Measurements from ENCODE around the gene CTXND1.

DNA sequence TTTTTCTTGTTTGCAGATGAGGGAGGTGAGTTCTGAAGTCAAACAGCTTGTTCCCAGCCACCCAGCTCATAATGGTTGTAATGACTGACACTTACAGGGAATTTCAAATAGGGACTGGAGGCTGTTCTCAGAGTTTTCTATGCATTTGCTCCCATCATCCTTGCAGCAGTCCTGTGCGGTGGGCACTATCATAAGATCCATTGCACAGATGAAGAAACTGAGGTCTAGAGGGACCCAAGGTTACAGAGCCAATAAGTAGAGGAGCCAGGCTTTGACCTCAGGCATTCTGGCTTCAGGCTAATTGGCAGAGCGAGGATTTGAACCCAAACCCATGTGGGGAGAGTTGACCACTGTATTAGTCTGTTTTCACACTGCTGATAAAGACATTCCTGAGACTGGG, 66.9 kb downstream of the CTXND1 start:
- TF ChIP-seq, protein P1, sequence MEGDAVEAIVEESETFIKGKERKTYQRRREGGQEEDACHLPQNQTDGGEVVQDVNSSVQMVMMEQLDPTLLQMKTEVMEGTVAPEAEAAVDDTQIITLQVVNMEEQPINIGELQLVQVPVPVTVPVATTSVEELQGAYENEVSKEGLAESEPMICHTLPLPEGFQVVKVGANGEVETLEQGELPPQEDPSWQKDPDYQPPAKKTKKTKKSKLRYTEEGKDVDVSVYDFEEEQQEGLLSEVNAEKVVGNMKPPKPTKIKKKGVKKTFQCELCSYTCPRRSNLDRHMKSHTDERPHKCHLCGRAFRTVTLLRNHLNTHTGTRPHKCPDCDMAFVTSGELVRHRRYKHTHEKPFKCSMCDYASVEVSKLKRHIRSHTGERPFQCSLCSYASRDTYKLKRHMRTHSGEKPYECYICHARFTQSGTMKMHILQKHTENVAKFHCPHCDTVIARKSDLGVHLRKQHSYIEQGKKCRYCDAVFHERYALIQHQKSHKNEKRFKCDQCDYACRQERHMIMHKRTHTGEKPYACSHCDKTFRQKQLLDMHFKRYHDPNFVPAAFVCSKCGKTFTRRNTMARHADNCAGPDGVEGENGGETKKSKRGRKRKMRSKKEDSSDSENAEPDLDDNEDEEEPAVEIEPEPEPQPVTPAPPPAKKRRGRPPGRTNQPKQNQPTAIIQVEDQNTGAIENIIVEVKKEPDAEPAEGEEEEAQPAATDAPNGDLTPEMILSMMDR (conservative IDR thresholded peaks at IDR 0.05; ENCODE audit: low read depth, low read length), result no peak
- TF ChIP-seq NFE2L2 (IDR thresholded peaks at IDR 0.05; ENCODE audit: low read depth, low read length) (no peak), MAFK (IDR thresholded peaks at IDR 0.05; ENCODE audit: low read depth, low read length) (no peak), POLR2A (IDR thresholded peaks at IDR 0.05; ENCODE audit: low read depth, low read length) (no peak), RAD21 (IDR thresholded peaks at IDR 0.05; ENCODE audit: low read length) (no peak)

Measured in IMR-90 (cell line).